ENCODE measurements around the gene TMBIM4.

DNA sequence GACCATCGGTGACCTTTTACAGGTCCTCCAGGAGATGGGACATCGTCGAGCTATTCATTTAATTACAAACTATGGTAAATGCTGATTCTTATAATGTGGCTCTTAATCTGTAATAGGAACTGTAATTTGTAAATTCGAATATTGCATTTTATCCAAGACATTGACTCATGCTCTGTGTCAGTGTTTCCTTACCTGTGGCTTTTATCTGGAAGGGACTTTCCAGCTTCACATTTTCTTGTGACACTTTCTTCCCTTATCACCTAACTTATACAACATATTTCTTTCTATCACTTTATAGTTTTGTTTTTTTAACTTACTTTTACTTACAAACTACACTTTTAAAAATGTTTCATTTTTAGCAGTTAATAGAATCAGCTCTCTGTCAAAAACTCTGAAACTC, 34.0 kb upstream of the TMBIM4 start:
- TF ChIP-seq CTCF (IDR thresholded peaks at IDR 0.05; ENCODE audit: low read depth, low read length, poor library complexity, severe bottlenecking) (no peak), EZH2phosphoT487 (IDR thresholded peaks at IDR 0.05; ENCODE audit: borderline replicate concordance, low read length) (no peak)

All from DOHH2 (cell line).